MM.1S (cell line): Measurements from ENCODE around the gene DAND5.

Source experiments
- DNase-seq: peaks from one replicate; pipeline ENCODE4 v3.0.0-alpha.2; 2015
- H2AFZ ChIP-seq: fragments of 300-600 bp; sonication (generic); 2 replicates; pipeline ENCODE4 v1.6.0; 2016; ENCODE audit warnings: antibody characterized with exemption, low read length
- H3F3A ChIP-seq: fragments of 300-600 bp; sonication (generic); 2 replicates; pipeline ENCODE4 v1.6.1; 2016; ENCODE audit warnings: mild to moderate bottlenecking, antibody characterized with exemption, low read length, moderate library complexity, mixed read lengths; ENCODE audit not compliant: insufficient read depth
- H3K27ac ChIP-seq: fragments of 300-600 bp; sonication (generic); 2 replicates; pipeline ENCODE4 v1.5.1; 2016; ENCODE audit warnings: mild to moderate bottlenecking, low read length
- H3K27me3 ChIP-seq: fragments of 300-600 bp; sonication (generic); replicated peaks from 2 replicates; pipeline ENCODE4 v1.6.0; 2016; ENCODE audit warnings: low read length; ENCODE audit not compliant: insufficient read depth
- H3K36me3 ChIP-seq: fragments of 300-600 bp; sonication (generic); replicated peaks from 2 replicates; pipeline ENCODE4 v1.6.1; 2016; ENCODE audit warnings: mild to moderate bottlenecking, low read length, mixed read lengths; ENCODE audit not compliant: insufficient read depth
- H3K4me1 ChIP-seq: fragments of 300-600 bp; sonication (generic); 2 replicates; pipeline ENCODE4 v1.6.1; 2016; ENCODE audit warnings: low read length, mixed read lengths
- H3K4me2 ChIP-seq: fragments of 300-600 bp; sonication (generic); 2 replicates; pipeline ENCODE4 v1.6.0; 2016; ENCODE audit warnings: low read depth, low read length
- H3K4me3 ChIP-seq: fragments of 300-600 bp; sonication (generic); 2 replicates; pipeline ENCODE4 v1.5.1; 2016; ENCODE audit warnings: low read length, mixed read lengths
- H3K79me2 ChIP-seq: fragments of 300-600 bp; sonication (generic); 2 replicates; pipeline ENCODE4 v1.6.1; 2016; ENCODE audit warnings: mixed run types, low read length, mixed read lengths
- H3K9ac ChIP-seq: fragments of 300-600 bp; sonication (generic); 2 replicates; pipeline ENCODE4 v1.6.1; 2016; ENCODE audit warnings: low read length, mixed read lengths
- H3K9me2 ChIP-seq: fragments of 300-600 bp; sonication (generic); replicated peaks from 2 replicates; pipeline ENCODE4 v1.6.1; 2016; ENCODE audit warnings: mild to moderate bottlenecking, low read length, mixed read lengths; ENCODE audit not compliant: insufficient read depth
- H3K9me3 ChIP-seq: fragments of 300-600 bp; sonication (generic); replicated peaks from 2 replicates; pipeline ENCODE4 v1.6.1; 2016; ENCODE audit warnings: mild to moderate bottlenecking, low read length, mixed read lengths; ENCODE audit not compliant: insufficient read depth
- H4K20me1 ChIP-seq: fragments of 300-600 bp; sonication (generic); 2 replicates; pipeline ENCODE4 v1.6.1; 2016; ENCODE audit warnings: mild to moderate bottlenecking, low read length, moderate library complexity, mixed read lengths; ENCODE audit not compliant: insufficient read depth
- CTCF ChIP-seq: fragments of 300-600 bp; sonication (generic); IDR thresholded peaks from 2 replicates; pipeline ENCODE4 v1.5.1; 2016; ENCODE audit warnings: antibody characterized with exemption, low read length, mixed read lengths
- EZH2 ChIP-seq: fragments of 300-600 bp; sonication (generic); optimal IDR thresholded peaks from 2 replicates; pipeline ENCODE3; 2017; ENCODE audit warnings: low read depth, mild to moderate bottlenecking, antibody characterized with exemption, low read length, mixed read lengths
- EZH2phosphoT487 ChIP-seq: fragments of 300-600 bp; sonication (generic); IDR thresholded peaks from 2 replicates; pipeline ENCODE4 v1.6.1; 2018; ENCODE audit warnings: antibody characterized with exemption, low read length

DAND5 gene

GRCh38 chr19:12982648-12983047 lies 13.3 kb downstream of the DAND5 start:
- Histone ChIP-seq H3K79me2 (no peaks in the 10 kb centered on the region), H2AFZ (no peak overlapping the region), H3K4me1 (peaks cover 27% of the 10 kb centered on the region), H3K27me3 (peaks cover 37% of the 10 kb centered on the region), H3K4me2 (peak overlapping the region; percentile 67; the same call in 1 of the 2 replicates), H3K9me3 (no peaks in the 10 kb centered on the region), H3K9me2 (no peaks in the 10 kb centered on the region), H3F3A (no peaks in the 10 kb centered on the region), H3K9ac (no peak overlapping the region), H3K27ac (no peak overlapping the region), H3K36me3 (no peaks in the 10 kb centered on the region), H3K4me3 (no peak overlapping the region), H4K20me1 (no peaks in the 10 kb centered on the region)
- TF ChIP-seq EZH2 (no peak), CTCF (no peak), EZH2phosphoT487 (no peak)
- no peak for DNase-seq

- peaks cover 37% of the 10 kb centered on the region for H3K27me3 ChIP-seq
- H3K4me1 ChIP-seq: peaks cover 32% of the 10 kb centered on the region
- H4K20me1 ChIP-seq: no peaks in the 10 kb centered on the region
- H3K9me2 ChIP-seq: no peaks in the 10 kb centered on the region
- H3K4me3 ChIP-seq: peak overlapping the region; percentile 48; the same call in 1 of the 2 replicates
- peak overlapping the region; percentile 67 for H3K4me2 ChIP-seq
- no peaks in the 10 kb centered on the region for H3K79me2 ChIP-seq
- no peaks in the 10 kb centered on the region for H3K36me3 ChIP-seq
- TF ChIP-seq CTCF (no peak), EZH2 (no peak), EZH2phosphoT487 (no peak)
- no peak overlapping the region for H3K9ac ChIP-seq
- no peaks in the 10 kb centered on the region for H3F3A ChIP-seq
- H3K9me3 ChIP-seq: no peaks in the 10 kb centered on the region
- H2AFZ ChIP-seq: 0 out of 2 replicates have a peak overlapping the region, but pooled peaks have one; percentile 17
- no peak overlapping the region for H3K27ac ChIP-seq
- no peak for DNase-seq
These were observed 13.7 kb downstream of the DAND5 start for GRCh38 chr19:12983091-12983490.

GRCh38 chr19:12983542-12984142 lies 14.3 kb downstream of the DAND5 start:
- Histone ChIP-seq H3K9me3 (no peaks in the 10 kb centered on the region), H3K79me2 (no peaks in the 10 kb centered on the region), H3K27ac (no peak overlapping the region), H3K9me2 (no peaks in the 10 kb centered on the region), H3F3A (no peaks in the 10 kb centered on the region), H3K4me1 (peaks cover 33% of the 10 kb centered on the region), H4K20me1 (no peaks in the 10 kb centered on the region), H3K9ac (no peak overlapping the region), H3K4me3 (peak overlapping the region; percentile 48; the same call in 1 of the 2 replicates), H2AFZ (no peak overlapping the region; the same call in 1 of the 2 replicates), H3K36me3 (no peaks in the 10 kb centered on the region), H3K27me3 (peaks cover 37% of the 10 kb centered on the region), H3K4me2 (peak overlapping the region; percentile 67)
- peak; percentile 68 for DNase-seq
- TF ChIP-seq CTCF (peak; percentile 83), EZH2phosphoT487 (no peak), EZH2 (no peak)
